HG02840 (cell line): ENCODE data around the gene GPS1.

Experiments
- ATAC-seq: cut with Tn5 transposase; IDR thresholded peaks from one replicate; pipeline ENCODE4 v1.9.1; 2021; ENCODE audit warnings: mild to moderate bottlenecking, moderate library complexity, moderate number of reproducible peaks; ENCODE audit not compliant: unreplicated experiment, low FRiP score

GPS1 gene

DNA sequence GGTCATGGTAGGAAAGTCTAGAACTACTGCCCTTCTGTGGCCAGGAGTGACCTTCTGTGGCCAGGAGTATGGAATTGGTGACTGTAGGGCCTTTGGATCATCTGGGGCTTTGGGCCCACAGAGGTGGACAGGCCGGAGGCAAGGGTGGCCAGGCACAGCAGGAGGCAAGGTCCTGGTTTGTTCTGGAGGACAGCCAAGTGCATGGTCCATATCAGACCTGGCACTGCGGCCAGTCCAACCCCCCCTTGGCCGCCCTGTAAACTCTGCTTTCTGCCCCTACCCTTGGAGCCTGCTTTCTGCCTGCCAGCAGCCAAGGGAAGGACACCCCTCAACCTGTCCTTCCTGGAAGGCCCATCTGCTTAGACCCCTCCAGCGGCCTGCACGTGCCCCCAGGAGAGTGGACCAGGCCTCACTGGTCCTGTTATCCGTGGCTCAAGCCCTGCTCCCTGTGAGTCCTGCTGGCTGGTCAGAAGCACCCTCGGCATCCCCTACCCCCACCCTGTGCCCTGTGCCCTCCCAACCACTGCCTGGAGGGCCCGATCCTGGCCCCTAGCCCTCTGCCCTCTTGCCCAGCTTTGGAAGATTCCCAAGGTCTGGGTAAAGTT lies 11.9 kb upstream of the GPS1 start:
- no peak for ATAC-seq

DNA sequence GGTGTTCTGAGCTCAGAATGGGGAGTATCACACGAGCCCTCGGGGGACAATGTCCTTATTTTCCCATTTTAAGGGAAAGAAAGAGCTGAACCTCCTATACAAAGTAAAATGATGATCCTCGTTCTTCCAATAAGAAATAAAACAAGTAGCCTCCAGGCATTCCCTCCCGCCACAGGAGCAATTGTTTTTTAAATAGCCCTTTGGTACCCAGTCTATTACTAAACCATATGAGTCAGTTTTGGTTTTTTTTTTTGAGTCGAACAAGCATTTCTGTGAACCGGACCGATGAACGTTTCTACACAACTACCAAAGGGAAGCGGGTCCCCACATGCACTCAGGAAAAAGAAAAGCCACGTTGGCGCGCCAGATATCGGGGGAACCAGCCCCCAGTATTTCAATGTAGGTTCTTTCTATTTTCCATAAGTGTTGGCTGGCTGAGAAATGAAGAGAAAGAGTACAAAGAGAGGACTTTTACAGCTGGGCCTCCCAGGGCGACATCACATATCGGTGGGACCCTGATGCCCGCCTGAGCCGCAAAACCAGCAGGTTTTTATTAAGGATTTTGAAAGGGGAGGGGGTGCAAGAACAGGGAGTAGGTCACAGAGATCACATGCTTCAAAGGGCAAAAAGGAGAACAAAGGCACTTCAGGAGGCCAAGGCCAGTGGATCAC lies 10.4 kb upstream of the GPS1 start:
- ATAC-seq: no peak

DNA sequence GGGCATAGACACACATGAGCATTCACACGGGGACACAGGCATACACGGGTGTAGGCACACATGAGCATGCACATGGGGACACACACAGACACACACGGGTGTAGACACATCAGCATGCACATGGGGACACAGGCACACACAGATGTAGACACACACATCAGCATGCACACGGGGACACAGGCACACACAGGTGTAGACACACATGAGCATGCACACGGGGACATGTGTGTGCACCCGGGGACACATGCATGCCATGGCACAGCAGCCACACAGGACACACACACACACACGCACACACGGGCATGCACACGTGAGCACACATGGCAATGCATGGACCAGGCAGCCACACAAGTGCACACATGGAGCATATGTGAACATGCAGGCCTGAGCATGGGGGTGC lies 9.0 kb upstream of the GPS1 start:
- no peak for ATAC-seq

DNA sequence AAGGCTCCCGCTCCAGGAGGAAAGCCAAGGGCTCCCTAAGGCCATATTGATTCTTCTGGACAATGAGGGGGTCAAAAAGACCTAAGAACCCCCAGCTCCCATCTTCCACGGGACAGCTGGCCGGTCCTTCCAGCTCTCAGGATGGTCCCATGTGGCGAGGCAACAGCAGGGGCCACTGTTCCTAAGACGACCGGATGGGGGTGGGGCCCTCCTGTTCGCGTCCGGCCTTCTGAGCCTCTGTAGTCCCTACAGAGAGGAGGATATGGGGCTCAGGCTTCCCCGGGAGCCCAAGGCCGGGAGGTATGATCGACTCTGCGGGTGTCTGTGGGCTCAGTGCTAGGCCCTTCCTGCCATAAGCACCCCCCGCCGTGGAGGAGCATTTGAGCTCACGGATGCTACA lies 8.2 kb upstream of the GPS1 start:
- ATAC-seq: no peak

DNA sequence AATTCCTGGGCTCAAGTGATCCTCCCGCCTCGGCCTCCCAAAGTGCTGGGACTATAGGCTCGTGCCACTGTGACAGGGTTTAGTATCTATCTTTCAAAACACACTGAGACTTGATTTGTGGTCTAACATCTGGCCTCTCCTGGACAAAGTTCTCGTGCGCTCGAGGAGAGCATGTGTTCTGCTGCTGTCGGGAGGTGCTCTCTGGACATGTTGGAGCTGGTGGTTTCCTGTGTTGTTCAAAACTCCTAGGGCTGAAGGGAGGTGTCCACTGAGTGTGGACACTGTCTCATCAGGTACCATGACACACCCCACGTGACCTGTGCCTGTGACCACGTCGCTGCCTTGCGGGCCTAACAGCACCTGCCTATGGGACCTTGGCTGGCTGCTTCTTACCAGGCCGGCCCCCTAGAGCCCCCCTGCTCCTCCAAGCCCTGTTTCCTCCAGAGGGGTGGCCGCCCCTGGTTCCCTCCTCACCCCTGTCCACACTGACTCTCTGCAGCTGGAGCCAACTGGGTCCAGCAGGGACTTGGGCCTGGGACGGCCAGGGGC lies 5.7 kb upstream of the GPS1 start:
- ATAC-seq: no peak

DNA sequence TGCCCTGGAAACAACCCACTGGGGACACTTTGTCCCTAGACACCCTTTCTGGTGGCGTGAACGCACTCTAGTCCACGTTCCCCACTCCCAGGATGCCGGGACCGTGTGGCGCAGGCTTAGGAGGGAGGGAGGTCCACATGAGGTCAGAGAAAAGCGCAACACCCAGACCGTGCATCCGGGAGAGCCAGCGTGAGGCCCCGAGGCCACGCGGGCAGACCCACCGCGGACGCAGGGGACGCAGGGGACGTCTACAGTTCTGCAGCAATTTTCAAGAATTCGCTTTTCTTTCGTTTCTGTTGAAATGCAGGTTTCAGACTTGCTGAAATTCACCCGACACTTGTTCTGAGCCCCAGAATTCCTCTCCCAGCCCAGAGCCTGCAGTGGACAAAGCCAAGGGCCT lies 4.8 kb upstream of the GPS1 start:
- no peak for ATAC-seq

DNA sequence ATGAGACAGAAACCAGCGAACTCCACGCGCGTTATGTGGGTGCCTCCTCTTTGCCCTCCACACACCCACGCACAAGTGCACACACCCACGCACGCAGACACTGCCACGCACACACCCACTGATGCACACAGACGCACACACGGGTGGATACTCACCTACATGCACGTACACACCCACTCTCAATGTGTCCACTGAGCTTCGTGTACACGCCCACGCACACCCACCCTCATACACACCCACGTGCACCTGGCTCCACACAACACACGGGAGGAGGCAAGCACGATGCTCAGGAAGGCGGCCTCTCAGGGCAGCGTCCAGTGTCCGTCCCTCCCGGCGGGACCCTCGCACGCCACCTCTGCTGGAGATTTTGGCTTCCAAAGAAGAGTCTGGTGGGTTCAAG lies 4.3 kb upstream of the GPS1 start:
- ATAC-seq: no peak

DNA sequence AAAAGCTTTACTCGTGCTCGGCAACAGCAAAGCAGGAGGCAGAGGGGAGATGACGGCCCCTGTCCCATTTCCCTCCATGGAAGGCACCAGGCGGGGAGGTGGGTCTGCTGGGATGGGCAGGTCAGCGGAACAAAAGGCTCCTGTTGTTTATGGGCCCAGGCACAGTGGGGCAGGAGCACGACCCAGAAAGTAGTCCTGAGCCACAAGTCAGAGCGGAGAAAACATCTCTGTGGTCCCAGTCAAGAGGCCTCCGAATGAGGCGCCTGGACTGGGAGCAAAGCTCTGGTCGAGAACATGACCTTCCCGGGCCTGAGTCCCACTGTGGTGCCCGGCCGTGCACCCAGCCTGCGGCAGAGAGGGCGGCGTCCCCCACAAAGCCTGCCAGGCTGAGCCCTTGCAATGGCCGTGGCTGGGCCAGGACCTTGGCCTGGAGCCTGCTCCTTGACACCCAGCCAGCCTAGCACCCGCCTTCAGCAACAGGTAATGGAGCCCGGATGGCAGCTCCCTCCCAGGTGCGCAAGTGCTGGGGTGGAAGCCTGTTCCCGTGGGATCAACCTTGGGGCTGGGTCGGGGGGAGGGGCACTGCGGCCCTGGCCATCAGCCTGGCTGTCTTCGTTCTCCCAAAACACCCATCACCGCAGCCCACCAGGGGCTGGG lies 3.7 kb upstream of the GPS1 start:
- ATAC-seq: no peak

DNA sequence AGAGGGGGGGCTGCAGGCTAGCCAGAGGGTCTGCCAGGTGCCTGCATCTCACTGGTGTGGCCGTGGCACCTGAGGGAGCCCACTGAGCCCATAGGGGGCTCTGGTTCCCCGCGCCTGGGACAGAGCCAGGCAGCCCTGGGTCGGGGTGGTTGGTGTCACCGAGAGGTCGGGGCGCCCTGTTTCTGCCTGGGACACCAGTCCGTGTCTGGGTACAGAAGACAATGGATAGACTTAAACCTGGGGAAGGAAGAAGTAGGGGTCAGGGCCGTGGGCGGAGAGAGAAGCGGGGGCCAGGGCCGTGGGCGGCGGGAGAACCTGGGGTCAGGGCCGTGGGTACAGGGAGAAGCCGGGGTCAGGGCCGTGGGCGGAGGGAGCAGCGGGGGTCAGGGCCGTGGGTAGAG lies 3.1 kb upstream of the GPS1 start:
- no peak for ATAC-seq

DNA sequence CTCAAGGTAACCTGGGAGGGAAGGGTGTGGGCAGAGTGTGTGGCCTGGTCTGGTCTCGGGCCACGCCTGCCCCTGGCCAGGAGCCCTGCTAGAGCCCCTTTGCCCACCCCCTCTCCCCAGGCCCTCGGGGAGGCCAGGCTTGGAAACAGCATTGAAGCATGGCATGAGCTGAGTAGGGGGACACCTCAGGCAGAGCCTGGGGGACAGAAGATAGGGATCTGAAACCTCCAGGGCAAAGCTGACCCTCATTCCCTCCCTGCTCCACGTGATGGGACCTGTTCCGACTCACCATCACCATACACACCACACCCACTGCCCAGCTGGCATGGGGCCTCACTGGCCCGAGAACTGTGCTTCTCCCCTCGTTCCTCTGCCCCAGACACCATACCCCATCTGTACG lies 2.6 kb upstream of the GPS1 start:
- ATAC-seq: no peak

DNA sequence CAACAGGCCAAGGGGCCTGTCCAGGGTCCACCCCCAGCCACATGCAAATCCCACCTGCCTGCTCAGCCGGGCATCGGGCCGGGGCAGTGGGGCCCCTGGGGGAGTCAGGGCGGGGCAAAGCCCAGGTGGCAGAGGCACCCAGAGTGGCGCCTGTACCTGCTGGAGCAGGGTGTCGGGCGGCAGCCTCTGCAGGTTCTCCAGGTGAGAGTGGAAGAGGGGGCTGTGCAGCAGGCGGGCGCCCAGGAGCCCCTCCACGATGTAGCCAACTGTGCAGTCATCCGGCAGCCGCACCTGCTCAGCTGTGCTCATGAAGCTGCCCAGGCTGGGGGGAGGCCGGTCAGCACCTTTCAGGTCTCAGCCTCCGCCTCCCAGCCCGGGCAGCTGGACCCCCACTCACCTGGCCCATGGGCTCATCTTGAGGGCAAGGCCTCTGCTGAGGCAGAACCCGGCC lies 2.2 kb upstream of the GPS1 start:
- no peak for ATAC-seq

DNA sequence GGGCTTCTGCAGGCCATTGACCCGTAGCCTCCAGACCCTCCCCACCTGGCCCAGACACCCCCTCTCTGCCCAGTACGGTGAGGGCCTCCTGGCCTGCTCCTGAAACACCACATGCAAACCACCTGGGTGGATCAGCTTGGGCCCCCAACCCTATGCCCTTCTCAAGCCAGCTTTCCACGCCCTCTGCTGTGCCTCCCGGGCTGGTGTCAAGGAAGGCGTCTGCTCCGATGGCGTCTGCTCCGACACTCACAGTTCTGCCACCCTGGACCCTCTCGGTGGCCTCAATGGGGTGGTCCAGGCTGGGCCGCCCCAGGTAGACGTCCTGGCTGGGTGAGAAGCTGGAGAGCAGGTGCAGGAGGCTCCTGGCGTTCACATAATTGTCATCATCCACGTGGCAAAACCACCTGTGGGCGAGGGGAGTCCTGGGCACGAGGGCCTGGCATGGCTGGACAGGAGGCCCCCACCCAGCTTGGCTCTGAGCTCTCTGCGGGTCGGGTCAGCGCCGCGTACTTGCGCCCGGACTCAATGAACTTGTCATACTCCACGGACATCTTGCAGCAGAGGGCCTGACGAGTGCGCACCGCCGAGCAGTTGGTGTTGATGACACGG lies 1.4 kb upstream of the GPS1 start:
- ATAC-seq: no peak

DNA sequence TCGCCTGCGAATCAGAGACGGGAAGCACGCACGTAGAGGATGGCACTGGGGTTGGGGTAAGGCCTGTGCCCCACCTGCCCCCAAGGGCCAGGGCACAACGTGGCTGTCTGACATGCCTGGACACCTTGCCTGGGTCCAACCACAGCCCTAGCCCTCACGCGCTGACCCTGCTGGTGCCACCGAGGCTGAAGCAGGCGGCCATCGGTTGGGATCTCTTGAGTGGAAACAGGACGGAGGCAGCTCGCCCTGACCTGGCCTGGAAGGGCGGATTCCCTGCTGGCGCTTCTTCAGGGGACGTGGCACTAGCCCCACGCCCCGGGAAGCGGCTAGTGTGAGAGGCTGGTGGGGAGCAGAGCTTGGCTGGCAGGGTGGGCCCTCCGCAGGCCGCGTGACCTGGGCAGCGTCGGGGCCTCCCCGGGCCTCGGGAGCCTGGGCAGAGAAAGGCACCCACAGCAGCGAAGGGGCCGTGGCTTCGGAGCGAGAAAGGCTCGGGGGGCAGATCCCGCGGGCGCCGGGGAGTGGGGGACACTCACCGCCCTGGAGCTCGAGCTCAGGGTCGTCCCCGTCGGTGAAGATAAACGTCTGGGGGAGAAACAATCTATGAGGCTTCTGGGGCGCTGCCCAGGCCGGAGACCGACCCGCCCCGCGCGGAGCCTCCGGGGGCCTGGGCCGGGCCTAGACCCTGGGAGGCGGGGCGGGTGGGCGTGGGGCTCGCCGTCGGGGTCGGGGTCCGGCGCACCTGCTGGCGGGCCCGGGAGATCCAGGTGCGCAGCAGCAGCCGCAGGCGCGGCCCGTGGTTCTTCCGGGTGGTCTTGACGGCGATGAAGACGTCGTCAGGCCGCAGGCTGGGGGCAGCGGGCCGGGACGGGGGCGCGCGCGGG lies 697 bp upstream of the GPS1 start:
- ATAC-seq: no peak

DNA sequence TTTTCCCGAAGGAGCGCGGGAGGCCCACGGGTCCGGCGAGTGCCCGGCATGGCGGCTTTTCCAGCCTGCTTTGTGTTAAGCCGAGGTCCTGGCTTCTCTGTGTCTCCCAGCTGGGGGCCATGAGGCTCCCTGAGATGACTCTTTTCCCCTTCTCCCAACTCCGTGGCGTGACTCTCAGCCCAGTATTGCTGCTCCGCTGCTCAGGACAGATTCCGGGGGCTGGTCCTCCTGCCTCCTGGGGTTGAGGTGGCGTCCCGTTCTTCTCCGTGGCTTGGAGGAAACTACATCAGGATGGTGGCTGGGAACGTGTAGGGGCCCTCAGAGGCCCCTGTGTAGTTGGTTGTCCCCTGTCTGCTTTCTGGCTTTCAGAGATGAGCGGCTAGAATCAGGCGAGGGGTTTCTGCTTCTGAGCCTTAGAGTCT lies 951 bp downstream of the GPS1 start:
- ATAC-seq: no peak

DNA sequence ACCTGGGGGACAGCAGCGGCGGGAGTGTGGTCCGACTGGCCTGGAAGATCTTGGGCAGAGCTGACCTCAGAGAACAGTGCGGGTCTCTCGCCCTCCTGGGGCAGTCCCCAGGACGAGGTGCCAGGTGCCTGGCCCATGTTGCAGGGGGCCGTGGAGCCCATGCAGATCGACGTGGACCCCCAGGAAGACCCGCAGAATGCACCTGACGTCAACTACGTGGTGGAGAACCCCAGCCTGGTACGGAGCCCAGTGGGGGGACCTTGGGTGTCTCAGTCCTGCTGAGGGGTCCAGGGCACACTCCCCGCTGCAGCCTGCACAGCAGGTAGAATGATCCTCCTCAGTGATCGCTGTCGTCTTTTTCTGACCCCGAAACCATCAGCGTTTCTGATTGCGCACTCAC lies 1.4 kb downstream of the GPS1 start:
- ATAC-seq: no peak

DNA sequence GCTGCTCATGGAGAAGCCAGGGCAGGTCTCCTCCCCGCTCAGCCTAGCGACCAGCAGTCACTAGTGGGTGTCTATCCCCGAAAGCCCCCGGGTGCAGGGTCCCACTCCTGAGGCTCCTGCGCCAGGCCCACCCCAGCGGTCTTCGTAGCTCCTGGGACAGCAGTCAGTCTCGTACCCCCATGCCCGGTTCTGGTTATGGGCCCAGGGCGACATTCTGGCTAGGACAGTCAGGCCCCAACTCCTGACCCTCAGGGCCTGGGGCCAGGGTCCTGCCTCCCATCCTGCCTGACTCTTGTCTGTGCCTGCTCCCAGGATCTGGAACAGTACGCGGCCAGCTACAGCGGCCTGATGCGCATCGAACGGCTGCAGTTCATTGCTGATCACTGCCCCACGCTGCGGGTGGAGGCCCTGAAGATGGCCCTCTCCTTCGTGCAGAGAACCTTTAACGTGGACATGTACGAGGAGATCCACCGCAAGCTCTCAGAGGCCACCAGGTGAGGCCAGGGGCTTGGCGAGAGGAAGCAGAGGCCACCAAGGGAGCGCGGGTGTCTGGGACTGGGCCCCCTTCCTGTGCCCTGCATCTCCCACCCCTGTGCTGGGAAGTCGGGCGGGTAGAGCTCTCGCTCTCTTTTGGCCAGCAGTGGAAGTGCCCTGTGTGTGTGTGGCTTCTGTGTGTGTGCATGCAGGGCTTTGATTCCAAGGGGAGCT lies 2.0 kb downstream of the GPS1 start:
- ATAC-seq: no peak

DNA sequence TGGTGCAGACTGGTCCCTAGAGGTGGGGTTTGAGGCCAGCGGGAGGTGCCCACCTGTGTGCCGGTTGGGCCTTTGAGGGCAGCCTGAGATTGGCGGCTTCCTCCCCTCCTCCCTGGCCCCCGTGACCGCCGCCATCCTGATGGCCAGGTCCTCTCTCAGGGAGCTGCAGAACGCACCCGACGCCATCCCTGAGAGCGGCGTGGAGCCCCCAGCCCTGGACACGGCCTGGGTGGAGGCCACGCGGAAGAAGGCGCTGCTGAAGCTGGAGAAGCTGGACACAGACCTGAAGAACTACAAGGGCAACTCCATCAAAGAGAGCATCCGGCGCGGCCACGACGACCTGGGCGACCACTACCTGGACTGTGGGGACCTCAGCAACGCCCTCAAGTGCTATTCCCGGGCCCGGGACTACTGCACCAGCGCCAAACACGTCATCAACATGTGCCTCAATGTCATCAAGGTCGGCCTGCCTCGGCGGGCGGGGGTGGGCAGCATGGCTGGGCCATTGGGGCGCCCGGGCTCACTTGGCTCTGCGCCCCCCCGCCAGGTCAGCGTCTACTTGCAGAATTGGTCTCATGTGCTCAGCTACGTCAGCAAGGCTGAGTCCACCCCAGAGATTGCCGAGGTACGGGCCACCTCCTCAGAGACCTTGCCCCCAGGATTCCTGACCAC lies 2.8 kb downstream of the GPS1 start:
- no peak for ATAC-seq

DNA sequence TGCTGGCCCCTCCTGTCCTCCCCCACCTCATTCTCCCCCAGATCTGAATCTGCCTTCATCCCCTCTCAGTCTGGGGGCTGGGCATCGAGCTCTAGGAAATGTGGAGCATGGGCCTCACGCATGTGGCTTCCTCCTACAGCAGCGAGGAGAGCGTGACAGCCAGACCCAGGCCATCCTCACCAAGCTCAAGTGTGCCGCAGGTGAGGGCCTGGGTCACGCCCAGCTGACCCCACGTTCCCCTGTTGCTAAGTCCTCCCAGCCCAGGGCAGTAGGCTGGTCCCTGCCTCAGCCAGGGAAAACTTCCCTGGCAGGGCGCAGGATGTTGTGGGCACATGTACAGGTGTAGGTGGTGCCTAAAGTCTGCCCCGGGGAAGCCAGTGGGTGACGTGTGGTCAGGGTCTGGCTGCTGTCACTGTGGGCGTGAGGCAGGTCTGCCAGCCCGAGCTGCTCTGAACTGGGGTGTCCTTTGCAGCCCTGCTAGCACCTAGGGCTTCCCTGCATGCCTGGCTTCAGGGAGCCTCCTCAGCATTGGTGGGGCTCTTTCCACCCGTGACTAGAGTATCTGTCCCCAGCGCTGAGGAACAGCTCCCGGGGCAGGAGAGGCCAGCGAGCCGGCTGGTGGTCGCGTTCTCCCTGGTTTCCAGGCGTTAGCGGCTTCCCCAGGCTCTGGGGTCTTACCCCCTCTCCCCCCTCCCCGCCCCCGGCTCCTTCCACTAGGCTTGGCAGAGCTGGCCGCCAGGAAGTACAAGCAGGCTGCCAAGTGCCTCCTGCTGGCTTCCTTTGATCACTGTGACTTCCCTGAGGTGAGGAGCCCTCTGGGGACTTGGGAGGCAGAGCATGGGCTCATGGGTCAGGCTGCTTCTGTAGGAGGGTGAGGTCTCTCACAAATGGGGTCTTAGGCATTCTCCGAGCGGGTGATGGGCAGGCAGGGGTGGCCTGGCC lies 3.6 kb downstream of the GPS1 start:
- ATAC-seq: no peak
